SJSA1 (cell line): ENCODE data around the gene SIPA1L3. TPM values are rescaled to one million over a fixed set of nuclear protein-coding genes. Genes with fewer than 3 reads are reported as not detected.
A peak's percentile ranks its signal among the peaks of the same experiment; 100 is the strongest.

Source experiments
- DNase-seq, 2 experiments: peaks; one replicate each; pipeline ENCODE4 v3.0.0-alpha.2; 2015 to 2020; ENCODE audit warnings: low spot score in 2 of 2, low read depth in 1 of 2
- H3K27ac ChIP-seq: fragments of 250-450 bp; sonication (Bioruptor Pico); 2 replicates; pipeline ENCODE4 v1.5.1; 2020; ENCODE audit warnings: mild to moderate bottlenecking, moderate library complexity
- H3K27me3 ChIP-seq: fragments of 250-450 bp; sonication (Bioruptor Pico); replicated peaks from 2 replicates; pipeline ENCODE4 v1.5.1; 2020; ENCODE audit warnings: mild to moderate bottlenecking, moderate library complexity
- H3K36me3 ChIP-seq: fragments of 250-450 bp; sonication (Bioruptor Pico); 2 replicates; pipeline ENCODE4 v1.5.1; 2020; ENCODE audit warnings: mild to moderate bottlenecking
- H3K4me1 ChIP-seq: fragments of 250-450 bp; sonication (Bioruptor Pico); replicated peaks from 2 replicates; pipeline ENCODE4 v1.6.1; 2021; ENCODE audit warnings: mild to moderate bottlenecking
- H3K4me3 ChIP-seq: fragments of 250-450 bp; sonication (Bioruptor Pico); 2 replicates; pipeline ENCODE4 v1.5.1; 2020; ENCODE audit warnings: mild to moderate bottlenecking
- H3K9me3 ChIP-seq: fragments of 250-450 bp; sonication (Bioruptor Pico); replicated peaks from 2 replicates; pipeline ENCODE4 v1.5.1; 2020; ENCODE audit warnings: mild to moderate bottlenecking
- total RNA-seq: library from RNA; depleted of rRNA; stranded (reverse); fragments of >200 nt; shearing (Covaris generic); gene quantifications from 2 replicates; pipeline ENCODE4 v1.2.3, GENCODE V29; 2014

SIPA1L3 gene
- total RNA-seq, 1 experiment from 2014 or later = 9.3 TPM

GRCh38 chr19:37928527-37929286 is 21.7 kb downstream of the SIPA1L3 start:
- Histone ChIP-seq H3K27ac (no peak overlapping the region), H3K9me3 (no peaks in the 10 kb centered on the region), H3K4me1 (no peaks in the 10 kb centered on the region), H3K4me3 (no peak overlapping the region), H3K36me3 (peaks cover 8% of the 10 kb centered on the region), H3K27me3 (no peaks in the 10 kb centered on the region)
- DNase-seq = no peak

- Histone ChIP-seq H3K27me3 (no peaks in the 10 kb centered on the region), H3K4me3 (no peak overlapping the region), H3K9me3 (no peaks in the 10 kb centered on the region), H3K4me1 (no peaks in the 10 kb centered on the region), H3K27ac (no peak overlapping the region), H3K36me3 (peaks cover 8% of the 10 kb centered on the region)
- no peak for DNase-seq
These were observed 22.4 kb downstream of the SIPA1L3 start for GRCh38 chr19:37929355-37929923.

DNA sequence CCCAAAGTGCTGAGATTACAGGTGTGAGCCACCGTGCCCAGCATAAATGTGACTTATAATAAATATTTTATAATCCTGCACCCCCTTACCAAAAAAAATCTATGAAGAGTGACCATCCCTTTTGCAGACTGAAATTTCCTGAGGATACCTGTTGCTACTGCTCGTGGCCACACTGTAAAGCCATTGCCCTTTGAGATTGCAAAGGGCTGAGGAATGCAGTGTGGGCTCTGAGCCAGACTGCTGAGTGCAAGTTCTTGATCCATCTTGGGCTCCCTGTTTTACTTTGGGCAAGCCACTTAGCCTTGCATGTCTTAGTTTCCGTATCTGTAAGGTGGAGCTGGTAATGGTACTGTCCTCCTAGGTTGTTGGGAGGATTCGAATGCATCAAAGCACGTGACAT is 23.4 kb downstream of the SIPA1L3 start:
- Histone ChIP-seq H3K36me3 (peaks cover 10% of the 10 kb centered on the region), H3K27me3 (no peaks in the 10 kb centered on the region), H3K4me1 (no peaks in the 10 kb centered on the region), H3K4me3 (no peak overlapping the region), H3K27ac (no peak overlapping the region), H3K9me3 (no peaks in the 10 kb centered on the region)
- DNase-seq = no peak

DNA sequence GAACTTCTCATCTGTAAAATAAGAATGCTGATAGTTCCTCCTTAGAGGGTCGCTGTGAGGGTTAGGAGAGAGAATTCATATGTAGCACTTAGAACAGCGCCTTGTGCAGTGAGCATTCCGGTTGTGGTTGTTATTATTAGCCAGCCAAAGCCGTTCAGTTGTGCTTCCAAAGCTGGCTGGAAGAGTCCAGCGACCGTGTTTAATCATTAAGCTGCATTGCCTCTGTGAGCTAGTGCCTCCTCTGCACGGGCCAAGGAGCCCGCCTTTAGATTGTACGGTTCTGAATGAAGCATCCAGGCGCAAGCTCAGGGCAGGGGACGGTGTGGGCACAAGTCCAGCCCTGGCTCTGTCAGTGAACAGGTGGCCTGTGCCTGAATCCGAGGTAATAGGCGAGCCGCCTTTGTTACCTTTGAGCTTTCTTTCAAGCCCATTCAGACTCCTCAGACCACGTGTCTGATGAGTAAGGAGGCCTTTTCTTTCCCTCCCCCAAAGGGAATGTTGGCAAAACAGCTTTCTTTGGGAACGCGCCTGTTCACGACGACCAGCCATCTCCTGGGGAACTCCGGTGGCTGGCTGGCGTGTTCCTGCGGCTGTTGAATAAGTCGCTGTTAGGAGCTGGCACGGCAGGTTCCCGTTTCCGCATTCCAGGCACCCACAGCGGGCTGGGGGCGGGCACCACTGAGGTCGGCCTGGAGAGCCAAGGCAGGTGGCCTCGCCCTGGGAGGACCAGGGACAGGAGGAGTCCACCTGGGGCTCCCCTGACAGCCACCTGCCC is 25.1 kb downstream of the SIPA1L3 start:
- no peak for DNase-seq
- Histone ChIP-seq H3K27ac (no peak overlapping the region), H3K4me3 (no peak overlapping the region), H3K4me1 (no peaks in the 10 kb centered on the region), H3K36me3 (peaks cover 7% of the 10 kb centered on the region), H3K27me3 (no peaks in the 10 kb centered on the region), H3K9me3 (peaks cover 3% of the 10 kb centered on the region; the same call in 1 of the 2 replicates)

DNA sequence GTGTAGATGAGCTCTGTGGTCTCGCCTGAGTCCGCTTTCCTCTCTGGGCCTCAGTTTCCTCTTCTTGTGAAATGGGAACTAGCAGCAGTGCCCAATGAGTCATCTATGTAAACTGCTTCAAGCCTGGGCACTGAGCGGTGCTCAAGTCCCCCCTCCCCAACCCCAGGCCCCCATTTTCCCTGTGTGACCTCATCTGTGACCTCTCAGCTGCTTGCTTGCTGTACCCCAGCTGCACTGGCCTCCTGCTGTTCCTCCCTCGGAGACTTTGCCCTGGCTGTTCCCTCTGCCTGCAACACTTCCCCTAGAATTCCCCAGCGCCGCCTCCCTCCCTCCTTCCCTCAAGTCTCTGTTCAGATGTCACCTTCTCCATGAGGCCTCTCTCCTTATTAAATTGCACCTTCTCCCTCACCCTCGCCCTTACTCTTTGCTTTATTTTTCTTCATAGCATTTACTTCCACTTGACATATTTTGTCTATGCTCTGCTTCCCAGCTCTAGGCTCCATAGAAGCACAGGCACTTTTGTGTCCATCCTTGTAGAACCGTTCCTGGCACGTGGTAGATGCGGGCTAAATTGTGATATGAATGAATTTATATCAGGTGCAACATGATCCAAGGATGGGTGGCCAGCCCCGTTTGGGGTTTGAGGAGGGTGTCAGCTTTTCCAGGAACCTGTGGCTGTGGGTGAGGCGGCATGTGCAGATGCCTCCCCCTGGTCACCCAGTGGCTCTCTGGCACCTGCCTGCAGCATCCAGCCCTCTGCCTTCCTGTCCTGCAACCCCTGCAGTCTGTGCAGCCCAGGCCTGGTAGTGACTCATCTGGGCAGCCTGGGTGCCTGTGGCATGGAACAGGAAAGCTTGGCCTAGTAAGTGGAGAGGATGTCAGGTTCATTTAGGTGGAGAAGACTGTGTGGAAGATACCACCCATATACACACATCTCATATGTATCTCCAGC is 26.3 kb downstream of the SIPA1L3 start:
- H3K27ac ChIP-seq = no peak overlapping the region
- H3K9me3 ChIP-seq = peaks cover 3% of the 10 kb centered on the region; the same call in 1 of the 2 replicates
- H3K36me3 ChIP-seq = peaks cover 7% of the 10 kb centered on the region
- H3K27me3 ChIP-seq = no peaks in the 10 kb centered on the region
- no peak for DNase-seq
- no peak overlapping the region for H3K4me3 ChIP-seq
- H3K4me1 ChIP-seq = no peaks in the 10 kb centered on the region

GRCh38 chr19:37933937-37934358 is 26.9 kb downstream of the SIPA1L3 start:
- no peak overlapping the region for H3K4me3 ChIP-seq
- no peaks in the 10 kb centered on the region for H3K4me1 ChIP-seq
- H3K27me3 ChIP-seq = no peaks in the 10 kb centered on the region
- peaks cover 3% of the 10 kb centered on the region; the same call in 1 of the 2 replicates for H3K9me3 ChIP-seq
- DNase-seq = no peak
- H3K27ac ChIP-seq = no peak overlapping the region
- H3K36me3 ChIP-seq = peaks cover 7% of the 10 kb centered on the region

DNA sequence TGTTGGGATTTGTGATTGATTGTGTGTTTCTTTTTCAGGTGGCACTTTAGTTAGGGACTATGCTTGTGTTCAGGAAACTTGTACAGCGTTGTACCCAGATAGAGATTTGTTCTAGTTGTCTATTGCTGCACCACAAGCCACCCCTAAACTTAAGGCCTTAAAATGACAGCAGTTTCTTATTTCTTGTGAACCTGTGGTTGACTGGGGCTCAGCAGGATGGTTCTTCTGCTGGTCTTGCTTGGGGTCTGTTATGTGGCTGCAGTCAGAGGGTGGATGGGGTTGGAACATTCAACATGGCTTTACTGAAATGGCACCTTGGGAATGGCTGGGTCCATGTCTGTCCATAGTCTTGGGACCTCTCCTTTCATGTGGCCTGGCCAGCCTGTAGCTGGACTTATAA is 28.3 kb downstream of the SIPA1L3 start:
- peaks cover 9% of the 10 kb centered on the region for H3K36me3 ChIP-seq
- no peak for DNase-seq
- H3K4me3 ChIP-seq = no peak overlapping the region
- no peak overlapping the region for H3K27ac ChIP-seq
- no peaks in the 10 kb centered on the region for H3K27me3 ChIP-seq
- no peaks in the 10 kb centered on the region for H3K4me1 ChIP-seq
- peaks cover 3% of the 10 kb centered on the region; the same call in 1 of the 2 replicates for H3K9me3 ChIP-seq

DNA sequence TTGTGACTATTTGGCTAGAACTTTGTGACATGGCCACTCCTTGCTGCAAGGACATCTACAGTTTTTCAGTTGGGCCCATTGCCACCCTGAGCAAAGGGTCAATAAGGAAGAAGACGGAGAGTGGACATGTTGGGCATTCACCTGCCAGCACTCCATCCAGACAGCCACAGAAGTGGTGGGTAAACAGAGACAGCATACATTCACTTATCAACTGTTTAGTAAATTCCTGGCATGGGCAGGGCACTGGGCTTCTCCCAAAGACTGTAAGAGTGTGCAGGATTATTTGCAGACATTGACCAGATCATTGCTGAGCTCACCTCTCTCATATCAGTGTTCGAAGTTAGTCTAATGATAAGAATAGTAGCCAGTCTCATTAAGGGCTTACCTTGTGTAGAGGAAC is 29.2 kb downstream of the SIPA1L3 start:
- peaks cover 4% of the 10 kb centered on the region; the same call in 1 of the 2 replicates for H3K4me1 ChIP-seq
- no peaks in the 10 kb centered on the region for H3K27me3 ChIP-seq
- H3K4me3 ChIP-seq = no peak overlapping the region
- H3K27ac ChIP-seq = no peak overlapping the region
- H3K9me3 ChIP-seq = peaks cover 3% of the 10 kb centered on the region; the same call in 1 of the 2 replicates
- DNase-seq = no peak
- peaks cover 9% of the 10 kb centered on the region for H3K36me3 ChIP-seq

- Histone ChIP-seq H3K36me3 (peaks cover 9% of the 10 kb centered on the region), H3K4me1 (peaks cover 9% of the 10 kb centered on the region), H3K4me3 (no peak overlapping the region), H3K27ac (no peak overlapping the region), H3K9me3 (peaks cover 3% of the 10 kb centered on the region; the same call in 1 of the 2 replicates), H3K27me3 (no peaks in the 10 kb centered on the region)
- no peak for DNase-seq
These were observed 29.9 kb downstream of the SIPA1L3 start for GRCh38 chr19:37936886-37937285.

GRCh38 chr19:37938353-37938752 is 31.3 kb downstream of the SIPA1L3 start:
- no peak for DNase-seq
- H3K27me3 ChIP-seq = no peaks in the 10 kb centered on the region
- H3K4me1 ChIP-seq = peaks cover 13% of the 10 kb centered on the region
- no peak overlapping the region for H3K27ac ChIP-seq
- H3K4me3 ChIP-seq = no peak overlapping the region
- peaks cover 3% of the 10 kb centered on the region; the same call in 1 of the 2 replicates for H3K9me3 ChIP-seq
- H3K36me3 ChIP-seq = peaks cover 7% of the 10 kb centered on the region

DNA sequence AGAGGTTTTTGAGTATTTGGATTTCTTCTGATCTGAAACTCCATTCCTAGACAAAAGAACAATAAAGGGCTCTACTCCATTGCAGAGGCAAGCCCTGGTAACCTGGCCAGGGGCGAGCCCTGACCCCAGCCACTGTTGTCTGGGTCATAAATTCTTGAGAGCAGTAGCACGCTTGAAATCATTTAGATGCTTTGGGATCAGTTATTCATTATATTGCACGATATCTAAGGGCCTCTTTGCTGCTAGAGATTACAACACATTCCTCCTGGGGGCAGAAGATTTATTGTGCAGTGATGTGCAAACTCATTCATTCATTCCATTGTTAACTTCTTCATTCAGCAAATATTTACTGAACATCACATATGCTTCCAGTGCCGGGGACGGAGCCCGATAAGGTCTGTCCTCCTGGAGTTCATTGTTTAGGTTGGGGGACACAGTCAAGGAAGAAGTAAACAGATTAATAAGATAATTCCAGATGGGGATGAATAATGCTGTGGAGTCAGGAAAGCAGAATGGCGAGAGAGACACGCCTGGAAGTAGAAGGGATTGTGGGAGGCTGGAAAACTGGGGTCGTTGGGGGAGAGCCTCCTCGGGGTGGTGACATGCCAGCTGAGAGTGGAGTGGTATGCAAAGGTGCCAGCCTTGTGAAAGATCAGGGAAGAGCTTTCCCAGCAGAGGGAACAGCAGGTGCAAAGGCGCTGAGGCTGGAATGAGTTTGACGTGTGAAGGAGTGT is 34.9 kb downstream of the SIPA1L3 start:
- H3K27ac ChIP-seq = 0 out of 2 replicates have a peak overlapping the region, but pooled peaks have one; percentile 8

DNA sequence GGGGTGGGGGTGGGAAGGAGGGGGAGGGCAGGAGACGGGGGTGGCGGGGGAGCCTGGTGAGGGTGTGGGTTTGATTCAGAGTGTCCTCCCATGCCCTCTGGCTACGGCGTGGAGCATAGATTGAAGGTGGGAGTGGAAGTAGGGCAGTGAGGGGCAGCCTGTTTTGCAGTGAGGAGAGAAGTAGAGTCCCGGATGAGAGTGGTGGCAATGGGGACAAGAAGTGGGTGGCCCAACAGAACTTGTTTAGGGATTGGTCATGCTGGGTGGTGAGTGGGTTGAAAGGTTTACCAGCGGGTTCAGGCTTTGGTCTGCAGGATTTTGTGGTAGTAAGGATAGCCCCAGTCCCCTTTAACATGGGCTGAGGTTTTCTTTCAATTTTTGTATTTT is 35.5 kb downstream of the SIPA1L3 start:
- Histone ChIP-seq H3K4me1 (peaks cover 13% of the 10 kb centered on the region), H3K27ac (no peak overlapping the region), H3K36me3 (peaks cover 2% of the 10 kb centered on the region; the same call in 1 of the 2 replicates), H3K4me3 (no peak overlapping the region), H3K9me3 (no peaks in the 10 kb centered on the region), H3K27me3 (no peaks in the 10 kb centered on the region)
- no peak for DNase-seq

More for the DNA sequence above, 34.9 kb downstream of the SIPA1L3 start:
- H3K4me1 ChIP-seq = peaks cover 13% of the 10 kb centered on the region
- peaks cover 2% of the 10 kb centered on the region; the same call in 1 of the 2 replicates for H3K36me3 ChIP-seq
- H3K4me3 ChIP-seq = no peak overlapping the region
- H3K9me3 ChIP-seq = no peaks in the 10 kb centered on the region
- DNase-seq = peak in 1 of 2 experiments; percentile 26
- H3K27me3 ChIP-seq = no peaks in the 10 kb centered on the region
